Right lobe of liver (tissue), 6 donors: ENCODE results near the gene CYP2U1. TPM values are rescaled to one million over a fixed set of nuclear protein-coding genes. Genes with fewer than 3 reads are reported as not detected.

Experiments
- ATAC-seq, 4 donors: fragments of 200-7000 bp; cut with Tn5 transposase; one replicate each; pipeline ENCODE4 v1.9.1; 2020; ENCODE audit warnings: mild to moderate bottlenecking in 4 of 4, moderate library complexity in 4 of 4
- DNase-seq, 3 donors: peaks; one replicate each; pipeline ENCODE4 v3.0.0-alpha.2; 2020
- H3K27ac ChIP-seq, 3 donors: fragments of 200-600 bp; one replicate each; pipeline ENCODE4 v1.8.0; 2022
- H3K27me3 ChIP-seq, 2 donors: fragments of 200-600 bp; one replicate each; pipeline ENCODE4 v1.8.0; 2022
- H3K36me3 ChIP-seq, 4 donors: fragments of 200-600 bp; sonication (generic) in 1 of 4; one replicate each; pipeline versions ENCODE4 v1.5.1 to v1.8.0; 2017 to 2022; ENCODE audit warnings: control low read depth in 1 of 4
- H3K4me1 ChIP-seq, 4 donors: fragments of 200-600 bp; sonication (generic) in 1 of 4; one replicate each; pipeline versions ENCODE4 v1.5.1 to v1.8.0; 2017 to 2022; ENCODE audit warnings: control low read depth in 1 of 4
- H3K4me3 ChIP-seq, 3 donors: fragments of 200-600 bp; one replicate each; pipeline ENCODE4 v1.8.0; 2022
- H3K9me3 ChIP-seq, 4 donors: fragments of 200-600 bp; sonication (generic) in 1 of 4; one replicate each; pipeline versions ENCODE4 v1.5.1 to v1.8.0; 2017 to 2022; ENCODE audit warnings: control low read depth in 1 of 4
- POLR2A ChIP-seq: fragments of 450-650 bp; IDR thresholded peaks from one replicate; pipeline ENCODE4 v1.6.1; 2017; ENCODE audit warnings: antibody characterized with exemption, mild to moderate bottlenecking
- WGBS: methylation state at CpG from one replicate; pipeline ENCODE4 v1.1.6; 2018; ENCODE audit warnings: low coverage, low lambda C conversion rate; ENCODE audit not compliant: insufficient coverage; ENCODE audit errors: missing lambda C conversion rate; 5-methylcytosine and 5-hydroxymethylcytosine counted together
- intact Hi-C, 2 donors: fragments of 100-400 bp; cut with DNase I; formaldehyde crosslinking; loops; one replicate each; pipeline versions ENCODE4 v1.11.2 to v1.14.1; 2022
- total RNA-seq, 6 experiments: library from RNA; depleted of rRNA in 2 of 6; stranded (reverse); fragments of >200 nt in 2 of 6; fragmentation: NEBNext Ultra II Directional in 3 of 6; extraction: Animal tissue kit (Norgen Biotek cat#: 25700) in 3 of 6; gene quantifications; one replicate each; pipeline versions ENCODE4 v1.1.0 to v1.2.4, GENCODE V29; 2016 to 2023
- TF ChIP-seq, protein P1 (sequence below), 4 donors: fragments of 200-600 bp in 3 of 4; fragments of 450-650 bp in 1 of 4; IDR thresholded peaks; one replicate each; pipeline versions ENCODE4 v1.5.1 to v1.8.0; 2016 to 2022; ENCODE audit warnings: antibody characterized with exemption in 4 of 4, mild to moderate bottlenecking in 2 of 4
- donor health status: DM: no; HTN: yes; CAD: no.
- donor health status: DM: no; HTN: no; CAD: no.
- donor health status: DM: no; HTN: no; CAD: no.
- donor health status: DM: no; HTN: yes; CAD: no.
- donor health status: DM: no; HTN: yes; CAD: no.

CYP2U1 gene
- total RNA-seq, 6 experiments from 2014 or later: 3.2 to 7.5 (median 4.7) TPM

DNA sequence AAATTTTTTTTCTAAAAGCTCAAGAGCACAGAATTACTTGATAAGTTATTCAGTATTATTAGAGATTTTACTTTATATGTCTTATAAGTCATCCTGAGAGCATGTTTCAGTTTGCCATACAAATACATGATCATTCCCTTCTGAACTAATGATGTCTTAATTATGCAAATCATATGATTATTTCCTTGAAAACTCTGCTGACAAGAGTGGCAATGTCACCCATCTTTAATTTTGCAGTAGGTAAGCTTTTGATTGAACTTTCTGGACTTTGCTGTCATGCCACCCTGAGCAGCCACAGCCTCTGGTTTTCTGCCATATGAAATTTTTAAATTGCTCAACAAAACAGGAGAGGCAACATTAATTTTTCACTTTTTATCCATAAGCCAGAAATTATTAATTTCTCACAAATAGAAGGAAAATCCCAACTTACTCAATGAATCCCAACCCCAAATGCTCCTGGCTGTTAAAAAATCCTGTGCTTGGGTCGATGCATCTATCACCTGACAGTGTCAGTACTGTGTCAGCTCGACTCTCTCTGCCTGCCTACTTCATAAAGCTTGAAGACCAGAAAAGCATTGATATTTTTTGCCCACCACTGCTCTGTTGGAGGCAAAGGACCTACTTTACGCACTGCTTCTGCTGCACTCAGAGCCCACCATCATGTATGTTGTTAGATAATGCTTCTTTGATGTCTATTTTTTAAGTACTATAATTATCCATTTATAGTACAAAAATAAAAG, 46.8 kb downstream of the CYP2U1 start:
- Histone ChIP-seq H3K36me3 (no peaks in the 10 kb centered on the region), H3K4me1 (peaks cover 0 to 27% (median 7%) of the 10 kb centered on the region in 4 donors), H3K27me3 (no peaks in the 10 kb centered on the region), H3K9me3 (no peaks in the 10 kb centered on the region), H3K4me3 (peak overlapping the region in 2 of 3 donors; percentile 9 to 28), H3K27ac (peak overlapping the region; percentile 33 to 83 (median 66))
- TF ChIP-seq POLR2A: no peak
- TF ChIP-seq, protein P1, sequence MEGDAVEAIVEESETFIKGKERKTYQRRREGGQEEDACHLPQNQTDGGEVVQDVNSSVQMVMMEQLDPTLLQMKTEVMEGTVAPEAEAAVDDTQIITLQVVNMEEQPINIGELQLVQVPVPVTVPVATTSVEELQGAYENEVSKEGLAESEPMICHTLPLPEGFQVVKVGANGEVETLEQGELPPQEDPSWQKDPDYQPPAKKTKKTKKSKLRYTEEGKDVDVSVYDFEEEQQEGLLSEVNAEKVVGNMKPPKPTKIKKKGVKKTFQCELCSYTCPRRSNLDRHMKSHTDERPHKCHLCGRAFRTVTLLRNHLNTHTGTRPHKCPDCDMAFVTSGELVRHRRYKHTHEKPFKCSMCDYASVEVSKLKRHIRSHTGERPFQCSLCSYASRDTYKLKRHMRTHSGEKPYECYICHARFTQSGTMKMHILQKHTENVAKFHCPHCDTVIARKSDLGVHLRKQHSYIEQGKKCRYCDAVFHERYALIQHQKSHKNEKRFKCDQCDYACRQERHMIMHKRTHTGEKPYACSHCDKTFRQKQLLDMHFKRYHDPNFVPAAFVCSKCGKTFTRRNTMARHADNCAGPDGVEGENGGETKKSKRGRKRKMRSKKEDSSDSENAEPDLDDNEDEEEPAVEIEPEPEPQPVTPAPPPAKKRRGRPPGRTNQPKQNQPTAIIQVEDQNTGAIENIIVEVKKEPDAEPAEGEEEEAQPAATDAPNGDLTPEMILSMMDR (IDR thresholded peaks at IDR 0.05): no peak
- intact Hi-C loops: no loop called here
- peak; percentile 65 to 74 (median 68) for ATAC-seq
- WGBS: 32% methylated on average over 3 of the region's 3 CpGs
- no peak for DNase-seq

DNA sequence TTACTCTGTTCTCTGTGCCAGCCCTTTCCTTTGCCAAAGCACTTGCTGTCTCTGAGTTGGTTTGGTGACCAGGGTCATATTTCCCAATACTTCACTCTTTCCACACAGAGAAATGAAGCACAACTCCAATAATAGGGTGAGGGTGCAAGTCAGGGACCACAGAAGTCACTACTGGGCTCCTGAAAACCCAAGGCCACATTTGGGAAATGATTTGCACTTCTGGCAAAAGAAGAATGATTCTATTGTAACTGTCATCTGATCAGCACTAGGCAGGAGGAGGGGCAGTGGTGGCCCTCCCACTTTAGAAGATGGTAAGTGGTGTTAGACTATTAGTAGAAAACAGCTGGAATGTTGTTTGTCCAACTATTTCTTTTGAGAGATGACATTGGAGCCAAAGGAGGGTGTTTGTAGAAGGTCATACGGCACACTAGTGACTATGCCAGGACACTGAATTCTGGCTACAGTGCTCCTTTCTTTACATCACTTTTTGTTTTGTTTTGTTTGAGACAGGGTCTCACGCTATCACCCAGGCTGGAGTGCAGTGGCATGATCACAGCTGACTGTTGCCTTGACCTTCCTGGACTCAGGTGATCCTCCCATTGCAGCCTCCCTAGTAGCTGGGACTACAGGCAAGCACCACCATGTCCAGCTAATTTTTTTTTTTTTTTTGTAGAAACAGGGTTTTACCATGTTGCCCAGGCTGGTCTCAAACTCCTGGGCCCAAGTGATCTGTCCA, 47.5 kb downstream of the CYP2U1 start:
- Histone ChIP-seq H3K36me3 (no peaks in the 10 kb centered on the region), H3K27me3 (no peaks in the 10 kb centered on the region), H3K27ac (peak overlapping the region; percentile 33 to 83 (median 66)), H3K9me3 (no peaks in the 10 kb centered on the region), H3K4me1 (peaks cover 0 to 27% (median 7%) of the 10 kb centered on the region in 4 donors), H3K4me3 (no peak overlapping the region)
- DNase-seq: peak in 1 of 3 donors; percentile 76
- WGBS: 33% methylated on average over 2 of the region's 2 CpGs
- peak; percentile 85 to 94 (median 91) for ATAC-seq
- TF ChIP-seq, protein P1 (IDR thresholded peaks at IDR 0.05): no peak
- TF ChIP-seq POLR2A: peak; percentile 15
- intact Hi-C loops: no loop called here

DNA sequence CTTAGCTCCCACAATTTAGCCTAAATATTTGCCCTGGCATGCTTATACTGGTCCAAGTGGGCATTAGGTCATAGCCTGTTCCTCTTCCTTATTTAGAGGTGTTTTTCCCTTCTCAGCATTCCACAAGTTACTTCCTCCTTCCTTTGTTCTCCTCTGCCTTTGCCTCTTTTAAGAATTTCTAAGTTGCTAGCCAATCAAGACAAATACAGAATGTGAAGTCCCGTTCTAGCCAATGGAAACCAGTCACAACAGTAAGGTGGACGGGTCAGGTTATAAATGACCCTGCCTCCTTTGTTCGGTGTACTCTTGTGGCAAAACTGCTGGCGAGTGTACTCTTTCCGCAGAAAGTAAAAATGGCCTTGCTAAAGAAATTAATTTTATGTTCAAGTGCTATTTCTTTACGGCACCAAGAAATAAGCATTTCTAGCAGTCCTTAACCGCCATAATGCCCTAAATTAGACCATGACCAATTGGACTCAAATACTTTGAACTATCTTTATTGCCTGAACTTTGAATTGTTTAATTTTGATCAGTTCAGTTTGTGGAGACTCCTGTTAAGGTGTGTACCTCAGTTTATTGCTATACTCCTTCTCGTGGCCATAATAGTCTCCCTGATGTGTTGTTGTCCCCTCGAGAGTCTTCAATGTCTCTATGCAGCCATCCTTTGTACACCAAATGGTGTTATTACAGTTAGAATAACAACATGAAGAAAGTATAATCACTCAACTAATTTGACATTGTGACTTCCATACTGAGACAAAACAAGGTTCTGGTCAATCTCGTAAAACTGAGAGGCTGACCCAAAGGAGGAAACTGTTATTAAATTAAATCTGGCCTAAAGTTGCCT, 56.8 kb downstream of the CYP2U1 start:
- H3K4me3 ChIP-seq: peak overlapping the region in 2 of 3 donors; percentile 84 to 88
- intact Hi-C loops: no loop called here
- no peak for ATAC-seq
- H3K27me3 ChIP-seq: no peaks in the 10 kb centered on the region
- no peaks in the 10 kb centered on the region for H3K9me3 ChIP-seq
- H3K36me3 ChIP-seq: no peaks in the 10 kb centered on the region
- no peak for DNase-seq
- peak overlapping the region in 2 of 3 donors; percentile 98 for H3K27ac ChIP-seq
- WGBS: 45% methylated on average over 10 of the region's 10 CpGs
- TF ChIP-seq POLR2A: peak; percentile 29
- TF ChIP-seq, protein P1 (IDR thresholded peaks at IDR 0.05): no peak
- peaks cover 0 to 43% (median 12%) of the 10 kb centered on the region in 4 donors for H3K4me1 ChIP-seq

DNA sequence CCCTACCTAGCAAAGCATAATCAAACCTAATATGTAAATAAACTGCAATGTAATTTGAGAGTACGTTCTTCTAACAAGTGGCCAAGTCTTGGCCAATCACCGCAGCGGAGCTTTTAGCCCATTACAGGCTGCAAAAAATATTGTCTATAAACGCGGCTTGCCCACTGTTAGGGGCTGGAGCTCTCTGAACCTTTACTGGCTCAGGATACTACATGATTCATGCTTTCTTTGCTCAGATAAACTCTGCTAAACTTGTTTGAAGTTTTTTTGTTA, 57.4 kb downstream of the CYP2U1 start:
- intact Hi-C loops: no loop called here
- Histone ChIP-seq H3K27me3 (no peaks in the 10 kb centered on the region), H3K4me1 (peaks cover 0 to 49% (median 14%) of the 10 kb centered on the region in 4 donors), H3K9me3 (no peaks in the 10 kb centered on the region), H3K27ac (peak overlapping the region; percentile 89 to 98 (median 98)), H3K36me3 (no peaks in the 10 kb centered on the region), H3K4me3 (peak overlapping the region in 2 of 3 donors; percentile 84 to 88)
- DNase-seq (no peak), ATAC-seq (peak in 1 of 4 donors; percentile 2)
- WGBS: 26% methylated on average over 5 of the region's 5 CpGs
- TF ChIP-seq, protein P1 (IDR thresholded peaks at IDR 0.05): no peak
- no peak for TF ChIP-seq POLR2A
